ENCODE data around the gene PDE4B.
A peak's percentile ranks its signal among the peaks of the same experiment; 100 is the strongest.

Gene PDE4B

GRCh38 chr1:66372522-66373101 is 579.9 kb downstream of the PDE4B start:
- no peak for DNase-seq

GRCh38 chr1:66373157-66373591 is 580.5 kb downstream of the PDE4B start:
- DNase-seq, result no peak

GRCh38 chr1:66374148-66374547 is 581.5 kb downstream of the PDE4B start:
- DNase-seq, result no peak

- DNase-seq, result no peak
These were observed 581.9 kb downstream of the PDE4B start for GRCh38 chr1:66374561-66375111.

GRCh38 chr1:66375125-66375524 is 582.4 kb downstream of the PDE4B start:
- no peak for DNase-seq

- DNase-seq, result no peak
These were observed 587.9 kb downstream of the PDE4B start for GRCh38 chr1:66380452-66381212.

GRCh38 chr1:66381621-66382275 is 589.1 kb downstream of the PDE4B start:
- DNase-seq, result no peak

- DNase-seq, result no peak
These were observed 590.5 kb downstream of the PDE4B start for GRCh38 chr1:66383168-66383567.

GRCh38 chr1:66383611-66384010 is 590.9 kb downstream of the PDE4B start:
- DNase-seq, result no peak

GRCh38 chr1:66384258-66384921 is 591.7 kb downstream of the PDE4B start:
- DNase-seq, result no peak

- no peak for DNase-seq
These were observed 594.0 kb downstream of the PDE4B start for GRCh38 chr1:66386712-66387111.

GRCh38 chr1:66388913-66389312 is 596.2 kb downstream of the PDE4B start:
- DNase-seq, result peak; percentile 82 to 93

GRCh38 chr1:66393586-66394287 is 601.0 kb downstream of the PDE4B start:
- no peak for DNase-seq

- DNase-seq, result no peak
These were observed 601.9 kb downstream of the PDE4B start for GRCh38 chr1:66394603-66395002.

GRCh38 chr1:66395202-66396061 is 602.7 kb downstream of the PDE4B start:
- DNase-seq, result peak in 1 of 2 experiments; percentile 69

- DNase-seq, result peak in 1 of 2 experiments; percentile 50
These were observed 603.7 kb downstream of the PDE4B start for GRCh38 chr1:66396212-66396890.

GRCh38 chr1:66397192-66397591 is 604.5 kb downstream of the PDE4B start:
- DNase-seq, result no peak

GRCh38 chr1:66399888-66400529 is 607.3 kb downstream of the PDE4B start:
- DNase-seq, result no peak

GRCh38 chr1:66400660-66401059 is 608.0 kb downstream of the PDE4B start:
- DNase-seq, result no peak

- DNase-seq, result no peak
These were observed 608.5 kb downstream of the PDE4B start for GRCh38 chr1:66401244-66401643.
